HuH-7.5 (cell line): Measurements from ENCODE around the gene NLRC5.
"Not testable (repeated sequence)": the region's sequence is repeated elsewhere in the genome, so short reads cannot be mapped to it uniquely, and the experiment has no call there.

Source experiments
- DNase-seq: peaks from one replicate; pipeline ENCODE4 v3.0.0; 2011; ENCODE audit warnings: low spot score

Gene NLRC5

GRCh38 chr16:56981729-56982271, 7.6 kb upstream of the NLRC5 start:
- no peak for DNase-seq

- DNase-seq: no peak
Observed at GRCh38 chr16:56982695-56983094, 6.7 kb upstream of the NLRC5 start.

- no peak for DNase-seq
Observed at GRCh38 chr16:56983211-56983751, 6.1 kb upstream of the NLRC5 start.

- no peak for DNase-seq
Observed at GRCh38 chr16:56984639-56985038, 4.7 kb upstream of the NLRC5 start.

- DNase-seq: no peak
Observed at GRCh38 chr16:56985288-56985961, 3.9 kb upstream of the NLRC5 start.

GRCh38 chr16:56985962-56986360, 3.4 kb upstream of the NLRC5 start:
- DNase-seq: no peak

- DNase-seq: no peak
Observed at GRCh38 chr16:56986361-56986760, 3.0 kb upstream of the NLRC5 start.

- DNase-seq: not testable (repeated sequence)
Observed at GRCh38 chr16:56986908-56987307, 2.4 kb upstream of the NLRC5 start.

GRCh38 chr16:56987692-56988091, 1.7 kb upstream of the NLRC5 start:
- DNase-seq: no peak

GRCh38 chr16:56988161-56988947, 1.0 kb upstream of the NLRC5 start:
- no peak for DNase-seq

- no peak for DNase-seq
Observed at GRCh38 chr16:56989988-56990387, 631 bp downstream of the NLRC5 start.

- no peak for DNase-seq
Observed at GRCh38 chr16:56990407-56991286, 1.3 kb downstream of the NLRC5 start.

GRCh38 chr16:56992431-56992830, 3.1 kb downstream of the NLRC5 start:
- DNase-seq: not testable (repeated sequence)

- no peak for DNase-seq
Observed at GRCh38 chr16:56993204-56993603, 3.8 kb downstream of the NLRC5 start.

- no peak for DNase-seq
Observed at GRCh38 chr16:56994311-56994710, 5.0 kb downstream of the NLRC5 start.

- DNase-seq: no peak
Observed at GRCh38 chr16:56995136-56995805, 5.9 kb downstream of the NLRC5 start.

GRCh38 chr16:56997264-56997663, 7.9 kb downstream of the NLRC5 start:
- DNase-seq: no peak

- DNase-seq: no peak
Observed at GRCh38 chr16:56997931-56998330, 8.6 kb downstream of the NLRC5 start.

- DNase-seq: no peak
Observed at GRCh38 chr16:56998352-56998751, 9.0 kb downstream of the NLRC5 start.

- no peak for DNase-seq
Observed at GRCh38 chr16:56998861-56999260, 9.5 kb downstream of the NLRC5 start.
